ENCODE data around the gene COL5A2. TPM values are rescaled to one million over a fixed set of nuclear protein-coding genes. Genes with fewer than 3 reads are reported as not detected.
A peak's percentile ranks its signal among the peaks of the same experiment; 100 is the strongest.

The COL5A2 gene
- total and polyA plus RNA-seq, 2 experiments from 2014 or later = 252 to 974 TPM

GRCh38 chr2:189221811-189222467 lies 42.4 kb upstream of the COL5A2 start:
- H2AFZ ChIP-seq = peak overlapping the region; percentile 75

GRCh38 chr2:189218236-189218635 lies 38.7 kb upstream of the COL5A2 start:
- no peak for DNase-seq
- Histone ChIP-seq H3K9ac (no peak overlapping the region), H3K9me3 (ENCODE audit: low read depth) (no peaks in the 10 kb centered on the region), H3K36me3 (ENCODE audit: low read depth) (no peaks in the 10 kb centered on the region), H3K79me2 (ENCODE audit: insufficient read depth) (no peaks in the 10 kb centered on the region), H3K4me1 (ENCODE audit: insufficient read depth) (peaks cover 21% of the 10 kb centered on the region), H3K9me2 (ENCODE audit: insufficient read depth) (no peaks in the 10 kb centered on the region), H3F3A (ENCODE audit: insufficient read depth) (peaks cover 3% of the 10 kb centered on the region; the same call in 1 of the 2 replicates), H3K4me2 (ENCODE audit: unreplicated experiment) (no peak overlapping the region), H3K27ac (no peak overlapping the region), H3K27me3 (replicated peaks; ENCODE audit: insufficient read depth) (no peaks in the 10 kb centered on the region), H4K20me1 (ENCODE audit: insufficient read depth) (no peaks in the 10 kb centered on the region), H2AFZ (no peak overlapping the region), H3K4me3 (no peak overlapping the region)
- 71 to 72% methylated on average over 2 of the region's 2 CpGs for WGBS, 2 experiments (ENCODE audit: low coverage in 1 of 2, low lambda C conversion rate in 2 of 2, missing lambda C conversion rate in 2 of 2)
- TF ChIP-seq EZH2phosphoT487 (IDR thresholded peaks at IDR 0.05; ENCODE audit: insufficient read depth, low read depth) (no peak), EZH2 (IDR thresholded peaks at IDR 0.05; ENCODE audit: insufficient read depth, poor library complexity, severe bottlenecking) (no peak)
- in situ Hi-C loops (cut with MboI) = no loop called here

More at GRCh38 chr2:189221811-189222467, 42.4 kb upstream of the COL5A2 start:
- peaks cover 18% of the 10 kb centered on the region for H3K4me1 ChIP-seq (ENCODE audit: insufficient read depth)
- no peak for TF ChIP-seq EZH2 (IDR thresholded peaks at IDR 0.05; ENCODE audit: insufficient read depth, poor library complexity, severe bottlenecking)
- no peaks in the 10 kb centered on the region for H3K27me3 ChIP-seq (replicated peaks; ENCODE audit: insufficient read depth)
- no peaks in the 10 kb centered on the region for H3K9me3 ChIP-seq (ENCODE audit: low read depth)
- no peaks in the 10 kb centered on the region for H4K20me1 ChIP-seq (ENCODE audit: insufficient read depth)
- in situ Hi-C loops (cut with MboI) = no loop called here
- H3K9ac ChIP-seq = peak overlapping the region; percentile 52
- no peaks in the 10 kb centered on the region for H3K79me2 ChIP-seq (ENCODE audit: insufficient read depth)
- peaks cover 3% of the 10 kb centered on the region; the same call in 1 of the 2 replicates for H3F3A ChIP-seq (ENCODE audit: insufficient read depth)
- no peaks in the 10 kb centered on the region for H3K36me3 ChIP-seq (ENCODE audit: low read depth)
- no peak overlapping the region; the same call in 1 of the 2 replicates for H3K4me3 ChIP-seq
- H3K4me2 ChIP-seq (ENCODE audit: unreplicated experiment) = peak overlapping the region; percentile 60
- peak overlapping the region; percentile 60 for H3K27ac ChIP-seq
- H3K9me2 ChIP-seq (ENCODE audit: insufficient read depth) = no peaks in the 10 kb centered on the region
- peak; percentile 72 for DNase-seq

- no peak for TF ChIP-seq EZH2 (IDR thresholded peaks at IDR 0.05; ENCODE audit: insufficient read depth, poor library complexity, severe bottlenecking)
- no peak for TF ChIP-seq EZH2phosphoT487 (IDR thresholded peaks at IDR 0.05; ENCODE audit: insufficient read depth, low read depth)
- H3K4me3 ChIP-seq = no peak overlapping the region
- no peak overlapping the region for H3K27ac ChIP-seq
- in situ Hi-C loops (cut with MboI) = no loop called here
- no peak for DNase-seq
- H3K4me2 ChIP-seq (ENCODE audit: unreplicated experiment) = no peak overlapping the region
- no peaks in the 10 kb centered on the region for H4K20me1 ChIP-seq (ENCODE audit: insufficient read depth)
- H3F3A ChIP-seq (ENCODE audit: insufficient read depth) = peaks cover 3% of the 10 kb centered on the region; the same call in 1 of the 2 replicates
- H3K9me3 ChIP-seq (ENCODE audit: low read depth) = no peaks in the 10 kb centered on the region
- H3K79me2 ChIP-seq (ENCODE audit: insufficient read depth) = no peaks in the 10 kb centered on the region
- no peaks in the 10 kb centered on the region for H3K36me3 ChIP-seq (ENCODE audit: low read depth)
- peaks cover 22% of the 10 kb centered on the region for H3K4me1 ChIP-seq (ENCODE audit: insufficient read depth)
- 86 to 88% methylated on average over 6 of the region's 6 CpGs for WGBS, 2 experiments (ENCODE audit: low coverage in 1 of 2, low lambda C conversion rate in 2 of 2, missing lambda C conversion rate in 2 of 2)
- no peak overlapping the region for H2AFZ ChIP-seq
- H3K9me2 ChIP-seq (ENCODE audit: insufficient read depth) = no peaks in the 10 kb centered on the region
- H3K9ac ChIP-seq = no peak overlapping the region
- no peaks in the 10 kb centered on the region for H3K27me3 ChIP-seq (replicated peaks; ENCODE audit: insufficient read depth)
Measured at GRCh38 chr2:189217541-189217940, 38.0 kb upstream of the COL5A2 start.

- Histone ChIP-seq H3K9me3 (ENCODE audit: low read depth) (no peaks in the 10 kb centered on the region), H3K4me1 (ENCODE audit: insufficient read depth) (peaks cover 18% of the 10 kb centered on the region), H3K79me2 (ENCODE audit: insufficient read depth) (no peaks in the 10 kb centered on the region), H3K27me3 (replicated peaks; ENCODE audit: insufficient read depth) (no peaks in the 10 kb centered on the region), H3K4me3 (no peak overlapping the region), H3F3A (ENCODE audit: insufficient read depth) (peaks cover 2% of the 10 kb centered on the region; the same call in 1 of the 2 replicates), H2AFZ (no peak overlapping the region), H3K36me3 (ENCODE audit: low read depth) (no peaks in the 10 kb centered on the region), H3K4me2 (ENCODE audit: unreplicated experiment) (no peak overlapping the region), H3K9me2 (ENCODE audit: insufficient read depth) (no peaks in the 10 kb centered on the region), H3K27ac (no peak overlapping the region), H3K9ac (no peak overlapping the region), H4K20me1 (ENCODE audit: insufficient read depth) (no peaks in the 10 kb centered on the region)
- no peak for TF ChIP-seq EZH2 (IDR thresholded peaks at IDR 0.05; ENCODE audit: insufficient read depth, poor library complexity, severe bottlenecking)
- TF ChIP-seq EZH2phosphoT487 (IDR thresholded peaks at IDR 0.05; ENCODE audit: insufficient read depth, low read depth) = no peak
- in situ Hi-C loops (cut with MboI) = no loop called here
- no peak for DNase-seq
- 86% methylated on average over 3 of the region's 3 CpGs for WGBS, 2 experiments (ENCODE audit: low coverage in 1 of 2, low lambda C conversion rate in 2 of 2, missing lambda C conversion rate in 2 of 2)
Measured at GRCh38 chr2:189217051-189217450, 37.5 kb upstream of the COL5A2 start.
